HG03025 (cell line): ENCODE results near the gene NTNG2.

Experiments used
- ATAC-seq: cut with Tn5 transposase; IDR thresholded peaks from one replicate; pipeline ENCODE4 v1.9.1; 2021; ENCODE audit warnings: mild to moderate bottlenecking, moderate library complexity; ENCODE audit not compliant: unreplicated experiment, low FRiP score

NTNG2 gene

DNA sequence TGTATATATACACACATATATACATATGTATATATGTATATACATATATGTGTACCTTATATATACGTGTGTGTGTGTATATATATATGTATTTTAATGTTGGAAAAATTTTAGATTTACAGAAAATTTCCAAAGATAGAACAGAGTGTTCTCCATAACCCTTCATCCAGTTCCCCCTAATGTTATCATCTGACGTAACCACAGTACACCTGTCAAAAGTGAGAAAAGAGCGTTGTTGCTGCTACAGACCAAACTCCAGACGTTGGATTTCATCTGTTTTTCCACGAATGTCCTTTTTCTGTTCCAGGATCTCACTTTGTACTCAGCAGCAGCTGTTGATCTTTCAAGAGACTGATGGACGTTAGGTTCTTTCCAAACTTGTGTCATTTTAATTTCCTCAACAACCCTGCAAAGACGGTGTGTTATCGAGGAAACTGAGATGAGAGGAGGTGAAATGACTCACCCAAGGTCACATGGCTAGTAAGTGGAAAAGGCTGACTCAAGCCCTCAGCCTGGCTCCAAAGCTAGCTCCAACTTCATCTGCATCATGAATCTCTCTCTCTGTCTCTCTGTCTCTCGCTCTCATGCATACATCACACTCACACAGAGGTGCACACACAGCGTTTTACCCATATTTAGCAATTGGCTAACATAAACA lies 17.0 kb upstream of the NTNG2 start:
- ATAC-seq, result no peak

DNA sequence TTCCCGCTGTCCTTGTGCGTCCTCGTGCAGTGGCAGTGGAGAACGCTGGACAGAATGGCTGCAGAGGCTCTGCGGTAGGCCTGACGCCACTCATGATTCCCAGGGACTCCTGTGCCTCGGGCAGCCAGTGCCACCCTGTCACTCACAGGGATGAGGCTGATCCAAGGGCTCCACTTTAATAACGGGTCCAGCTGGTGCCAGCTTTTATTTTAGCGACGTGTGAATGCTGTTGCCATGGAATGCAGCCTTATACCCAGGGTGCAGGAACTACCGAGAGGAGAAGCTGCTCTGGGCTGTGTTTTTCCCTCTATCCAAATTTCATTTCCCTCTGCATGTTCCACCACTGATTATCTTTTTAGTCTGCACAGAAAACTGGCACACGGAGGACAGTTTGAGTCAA lies 15.8 kb upstream of the NTNG2 start:
- no peak for ATAC-seq

DNA sequence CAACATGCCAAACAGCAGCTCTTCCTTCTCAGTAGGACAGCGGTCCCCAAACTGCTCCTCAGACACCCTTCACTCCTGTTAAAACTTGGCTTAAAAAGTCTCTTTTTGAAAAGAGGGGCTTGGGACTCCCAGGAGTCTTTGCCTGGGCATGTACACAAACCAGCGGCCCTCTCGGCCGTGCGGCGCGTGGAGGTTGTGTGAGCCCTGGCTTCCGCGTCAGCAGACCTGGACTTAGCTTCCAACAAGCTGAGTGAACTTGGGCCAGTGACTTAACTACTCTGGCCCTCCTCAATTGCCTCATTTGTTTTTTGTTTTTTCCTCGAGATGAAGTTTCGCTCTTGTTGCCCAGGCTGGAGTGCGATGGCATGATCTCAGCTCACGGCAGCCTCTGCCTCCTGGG lies 15.3 kb upstream of the NTNG2 start:
- ATAC-seq, result no peak

DNA sequence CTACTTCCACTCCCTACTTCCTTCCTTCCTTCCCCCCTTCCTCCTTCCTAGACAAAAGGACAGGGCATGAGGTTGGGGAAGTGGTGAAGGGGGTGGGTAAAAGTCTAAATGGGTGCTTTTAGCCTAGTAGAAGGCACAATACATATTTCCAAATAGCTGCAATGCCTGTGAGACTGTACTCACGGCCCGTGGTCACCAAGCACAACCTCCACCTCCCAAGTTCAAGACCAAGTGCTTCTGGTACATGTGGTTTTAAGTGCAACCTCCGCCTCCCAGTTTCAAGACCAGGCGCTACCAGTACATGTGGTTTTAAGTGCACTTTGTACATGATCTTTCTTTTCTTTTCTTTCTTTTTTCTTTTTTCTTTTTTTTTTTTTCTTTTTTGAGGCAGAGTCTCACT lies 14.5 kb upstream of the NTNG2 start:
- no peak for ATAC-seq

GRCh38 chr9:132147839-132148238 lies 14.0 kb upstream of the NTNG2 start:
- no peak for ATAC-seq

DNA sequence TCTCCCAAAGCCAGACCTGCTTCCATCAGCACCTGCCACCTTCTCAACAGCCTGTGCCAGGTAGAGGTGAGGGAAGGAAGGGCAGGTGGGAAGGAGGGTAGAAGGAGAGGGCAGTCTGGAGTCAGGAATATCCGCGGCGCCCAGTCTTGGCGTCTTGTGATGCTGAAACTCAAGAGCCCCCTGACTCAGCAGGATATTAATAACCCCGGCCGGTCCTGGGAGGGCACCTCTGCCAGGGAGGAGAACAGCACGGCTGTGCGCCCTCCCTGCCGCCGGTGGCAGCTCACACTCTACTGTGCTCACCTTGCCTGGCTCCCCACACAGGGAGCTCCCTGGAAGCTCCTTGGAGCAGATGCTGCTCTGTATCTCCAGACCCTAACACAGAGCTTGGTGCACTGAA lies 11.6 kb upstream of the NTNG2 start:
- no peak for ATAC-seq

GRCh38 chr9:132151118-132151517 lies 10.7 kb upstream of the NTNG2 start:
- no peak for ATAC-seq

GRCh38 chr9:132152231-132152630 lies 9.6 kb upstream of the NTNG2 start:
- no peak for ATAC-seq

- no peak for ATAC-seq
Observed at GRCh38 chr9:132154863-132155567, 6.8 kb upstream of the NTNG2 start.

DNA sequence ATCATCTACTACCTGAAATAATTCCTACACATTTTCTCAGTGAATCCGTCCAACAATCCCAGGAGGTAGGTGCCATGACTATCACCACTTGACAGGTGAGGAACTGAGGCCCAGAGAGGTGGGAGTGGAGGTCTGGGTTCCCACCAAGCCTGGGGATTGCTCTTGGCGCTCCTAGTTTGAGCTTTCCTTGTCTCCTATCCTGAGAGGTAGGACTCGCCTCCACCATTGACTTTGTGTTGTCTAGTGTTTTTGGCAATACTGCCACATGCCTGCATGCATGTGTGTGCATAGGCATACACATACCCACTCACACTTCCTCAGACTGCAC lies 6.3 kb upstream of the NTNG2 start:
- no peak for ATAC-seq

GRCh38 chr9:132156262-132156661 lies 5.6 kb upstream of the NTNG2 start:
- ATAC-seq, result no peak

- ATAC-seq, result no peak
Observed at GRCh38 chr9:132157347-132158116, 4.3 kb upstream of the NTNG2 start.

GRCh38 chr9:132160802-132161742 lies 786 bp upstream of the NTNG2 start:
- ATAC-seq, result no peak

DNA sequence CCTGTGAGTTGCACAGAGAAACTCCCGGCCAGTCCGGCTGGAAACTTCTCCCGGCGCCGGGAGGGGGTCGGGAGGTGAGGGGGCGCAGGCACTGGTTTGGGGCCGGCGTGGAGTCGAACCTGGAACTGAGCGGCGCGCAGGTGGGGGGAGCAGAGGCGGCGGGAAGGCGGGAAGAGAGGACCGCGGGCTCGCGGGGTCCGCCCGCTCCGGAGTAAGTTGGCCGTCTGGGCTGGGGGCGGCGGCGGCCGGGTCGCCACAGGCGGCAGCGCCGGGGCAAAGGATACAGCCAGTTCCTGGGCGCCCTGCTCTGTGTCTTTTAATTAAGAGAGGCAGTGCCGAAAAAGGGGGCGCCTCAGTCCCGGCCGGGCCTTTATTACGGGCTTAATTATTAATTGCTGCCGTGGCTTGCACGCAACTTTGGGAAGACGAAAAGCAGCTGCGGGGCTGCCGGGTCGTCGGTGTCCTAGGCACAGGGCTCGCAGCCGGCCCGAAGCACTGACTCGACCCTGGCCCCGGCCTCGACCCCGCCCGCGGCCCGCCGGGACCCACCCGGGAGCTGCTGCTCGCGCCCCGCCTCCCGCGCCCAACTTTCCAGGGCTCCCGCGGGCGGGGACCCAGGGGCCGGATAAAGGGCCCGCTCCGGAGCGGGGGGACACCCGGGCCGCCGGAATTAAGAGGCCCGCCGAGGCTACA lies 1.1 kb downstream of the NTNG2 start:
- ATAC-seq, result no peak

- ATAC-seq, result no peak
Observed at GRCh38 chr9:132163457-132163875, 1.6 kb downstream of the NTNG2 start.

DNA sequence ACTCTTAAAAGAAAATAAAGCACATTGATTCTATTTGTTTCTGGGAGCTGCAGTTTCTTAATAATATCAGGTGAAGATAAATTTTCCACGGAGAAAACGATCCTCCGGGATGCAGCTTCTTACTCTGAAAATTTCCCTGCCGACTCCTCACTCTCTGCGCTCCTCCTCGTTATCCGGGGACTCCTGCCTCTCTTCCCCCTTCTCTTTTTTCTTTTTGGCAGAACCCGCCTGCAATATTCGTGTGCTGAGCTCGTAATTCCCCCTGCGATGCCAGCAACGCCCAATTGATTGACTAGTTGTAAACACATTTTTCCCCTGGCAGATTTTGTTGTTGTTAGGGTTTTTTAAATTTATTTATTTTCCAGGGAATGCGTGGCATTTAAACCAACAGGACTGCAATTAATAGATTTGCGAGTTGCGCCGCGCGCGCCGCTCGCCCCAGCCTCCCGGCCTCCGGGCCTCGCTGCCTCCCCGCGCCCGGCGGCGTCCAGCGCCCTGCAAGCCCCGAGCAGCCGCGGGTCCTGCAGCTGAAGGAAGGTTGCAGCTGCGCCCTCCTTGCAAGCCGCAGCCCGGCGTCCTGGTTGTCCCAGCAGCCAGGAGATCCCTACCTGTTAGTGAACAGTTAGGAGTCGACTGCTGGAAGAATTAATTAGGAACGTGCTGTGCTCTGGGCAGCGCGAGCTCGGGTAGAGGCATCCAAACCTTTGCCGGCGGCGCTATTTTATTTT lies 2.2 kb downstream of the NTNG2 start:
- ATAC-seq, result no peak

DNA sequence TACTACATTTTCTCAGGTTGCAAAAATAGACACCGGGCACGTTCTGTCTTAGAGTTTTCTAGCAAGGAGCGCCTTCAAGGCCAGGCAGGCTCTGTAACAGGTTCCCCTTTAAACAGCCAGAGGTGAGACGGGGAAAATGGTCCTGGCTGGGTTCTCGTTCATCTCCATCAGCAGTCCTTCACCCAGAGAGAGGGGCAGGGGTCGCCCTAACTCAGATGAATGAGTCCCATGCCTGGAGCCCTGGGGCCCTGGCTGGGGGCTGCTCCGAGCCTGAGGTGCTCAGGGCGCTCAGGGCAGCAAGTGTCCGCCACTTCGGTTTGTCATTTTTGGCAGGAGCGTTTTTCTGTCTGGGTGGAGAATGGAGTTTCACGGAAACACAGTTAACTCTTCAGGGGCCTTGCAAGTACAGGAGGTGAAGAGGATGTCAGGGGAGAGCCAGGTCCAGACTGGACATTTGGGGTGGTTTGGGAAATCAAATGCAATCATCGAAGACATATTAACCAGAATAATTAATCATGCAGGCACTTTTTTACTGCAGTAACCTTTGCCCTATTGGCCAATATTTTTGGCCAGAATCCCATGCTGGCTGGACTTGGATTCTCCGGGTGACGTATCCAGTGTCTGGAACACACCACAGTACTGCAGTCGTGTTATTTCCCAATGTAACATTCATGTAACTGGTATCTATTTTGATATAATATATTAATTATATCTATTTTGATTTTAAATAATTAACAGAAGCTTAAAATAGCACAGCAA lies 2.9 kb downstream of the NTNG2 start:
- no peak for ATAC-seq

DNA sequence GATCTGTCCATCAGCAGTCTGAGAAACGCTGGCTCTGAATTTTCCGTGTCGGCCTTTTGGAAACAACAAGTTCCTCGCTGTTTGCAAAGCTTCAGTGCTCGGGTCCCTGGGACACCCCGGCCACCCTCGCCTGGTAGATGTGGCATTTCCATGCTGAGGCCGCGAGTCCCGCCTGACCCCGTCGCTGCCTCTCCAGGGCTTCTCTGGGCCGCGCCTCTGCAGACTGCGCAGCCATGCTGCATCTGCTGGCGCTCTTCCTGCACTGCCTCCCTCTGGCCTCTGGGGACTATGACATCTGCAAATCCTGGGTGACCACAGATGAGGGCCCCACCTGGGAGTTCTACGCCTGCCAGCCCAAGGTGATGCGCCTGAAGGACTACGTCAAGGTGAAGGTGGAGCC lies 4.7 kb downstream of the NTNG2 start:
- no peak for ATAC-seq

DNA sequence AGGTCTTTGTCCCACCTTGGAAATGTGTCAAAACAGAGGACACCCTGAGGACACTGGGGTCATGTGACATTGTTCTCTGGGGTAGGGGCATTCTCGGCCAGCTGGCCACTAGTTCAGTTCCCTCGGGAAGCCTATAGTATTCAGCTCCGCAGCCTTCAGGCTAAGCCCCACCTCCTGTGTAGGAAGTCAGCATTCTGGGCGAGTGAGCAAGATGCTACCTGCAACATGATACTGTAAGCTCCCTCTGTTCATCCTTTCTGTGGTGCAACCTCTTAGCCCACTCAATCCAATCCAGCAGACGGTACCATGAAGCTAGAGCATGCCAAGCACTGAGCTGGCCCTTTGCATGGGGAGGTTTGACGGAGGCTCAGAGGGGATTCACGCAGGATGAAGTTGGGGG lies 5.3 kb downstream of the NTNG2 start:
- no peak for ATAC-seq
